HG02852 (cell line): ENCODE data around the gene ERCC1.
A peak's percentile ranks its signal among the peaks of the same experiment; 100 is the strongest.
"Not testable (repeated sequence)": the region's sequence is repeated elsewhere in the genome, so short reads cannot be mapped to it uniquely, and the experiment has no call there.

Experiments
- ATAC-seq: cut with Tn5 transposase; IDR thresholded peaks from one replicate; pipeline ENCODE4 v1.9.1; 2021; ENCODE audit warnings: mild to moderate bottlenecking, moderate library complexity; ENCODE audit not compliant: unreplicated experiment

ERCC1 gene

GRCh38 chr19:45455707-45456499, 32.2 kb upstream of the ERCC1 start:
- ATAC-seq, result no peak

- no peak for ATAC-seq
These were observed 28.2 kb upstream of the ERCC1 start for GRCh38 chr19:45451850-45452387.

DNA sequence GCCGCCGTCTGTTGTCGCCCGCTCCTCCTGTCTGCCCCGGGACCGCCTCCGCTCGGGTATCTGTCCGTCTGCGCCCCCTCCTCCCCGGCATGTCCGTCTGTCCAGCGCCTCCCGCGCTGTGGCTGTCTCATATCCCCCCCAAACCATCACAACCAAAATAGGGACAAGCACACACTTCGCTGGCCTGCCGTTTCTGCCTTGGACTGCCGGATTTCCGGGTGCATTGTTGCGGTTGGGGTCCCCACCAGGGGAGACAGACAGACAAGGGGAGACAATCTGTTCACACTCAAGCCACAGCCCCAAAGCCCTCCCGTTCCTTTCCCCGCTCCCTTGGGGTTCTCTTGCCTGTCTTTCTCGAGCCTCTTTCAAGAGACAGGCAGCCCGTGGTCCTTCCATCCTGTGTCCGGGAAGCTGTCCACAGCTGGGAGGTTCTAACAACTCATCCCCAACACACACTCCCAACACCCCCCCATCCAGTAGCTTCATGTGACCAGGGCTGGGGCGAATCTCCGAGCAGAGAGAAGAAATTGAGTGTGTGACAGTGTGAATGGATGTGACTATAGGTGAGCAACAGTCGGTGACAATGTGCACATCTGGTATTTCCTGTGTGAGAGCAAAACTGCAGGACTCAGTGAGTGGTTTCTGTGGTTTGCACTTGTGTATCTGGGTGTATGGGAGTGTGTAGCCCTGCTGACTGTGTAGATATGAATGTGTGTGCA, 27.6 kb upstream of the ERCC1 start:
- peak; percentile 22 for ATAC-seq

- ATAC-seq, result no peak
These were observed 26.3 kb upstream of the ERCC1 start for GRCh38 chr19:45450012-45450333.

GRCh38 chr19:45448887-45449299, 25.2 kb upstream of the ERCC1 start:
- no peak for ATAC-seq

GRCh38 chr19:45448425-45448756, 24.7 kb upstream of the ERCC1 start:
- ATAC-seq, result no peak

DNA sequence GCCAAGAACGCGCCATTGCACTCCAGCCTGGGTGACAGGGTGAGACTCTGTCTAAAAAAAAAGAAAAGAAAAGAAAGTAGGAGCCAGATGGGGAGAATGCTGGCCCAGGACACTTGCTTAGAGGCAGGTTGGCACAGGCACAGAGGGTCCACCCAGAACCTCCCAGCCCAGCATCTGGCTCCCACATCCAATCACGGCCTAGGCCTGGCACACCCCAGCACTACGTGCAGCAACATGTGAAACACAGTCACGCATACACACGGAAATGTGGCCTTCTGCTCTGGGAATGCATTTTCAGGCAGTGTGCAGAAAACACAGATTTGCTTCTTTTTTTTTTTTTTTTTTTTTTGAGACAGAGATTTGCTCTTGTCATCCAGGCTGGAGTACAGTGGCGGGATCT, 23.2 kb upstream of the ERCC1 start:
- no peak for ATAC-seq

- ATAC-seq, result no peak
These were observed 22.6 kb upstream of the ERCC1 start for GRCh38 chr19:45446295-45446694.

GRCh38 chr19:45445139-45445538, 21.4 kb upstream of the ERCC1 start:
- ATAC-seq, result no peak

DNA sequence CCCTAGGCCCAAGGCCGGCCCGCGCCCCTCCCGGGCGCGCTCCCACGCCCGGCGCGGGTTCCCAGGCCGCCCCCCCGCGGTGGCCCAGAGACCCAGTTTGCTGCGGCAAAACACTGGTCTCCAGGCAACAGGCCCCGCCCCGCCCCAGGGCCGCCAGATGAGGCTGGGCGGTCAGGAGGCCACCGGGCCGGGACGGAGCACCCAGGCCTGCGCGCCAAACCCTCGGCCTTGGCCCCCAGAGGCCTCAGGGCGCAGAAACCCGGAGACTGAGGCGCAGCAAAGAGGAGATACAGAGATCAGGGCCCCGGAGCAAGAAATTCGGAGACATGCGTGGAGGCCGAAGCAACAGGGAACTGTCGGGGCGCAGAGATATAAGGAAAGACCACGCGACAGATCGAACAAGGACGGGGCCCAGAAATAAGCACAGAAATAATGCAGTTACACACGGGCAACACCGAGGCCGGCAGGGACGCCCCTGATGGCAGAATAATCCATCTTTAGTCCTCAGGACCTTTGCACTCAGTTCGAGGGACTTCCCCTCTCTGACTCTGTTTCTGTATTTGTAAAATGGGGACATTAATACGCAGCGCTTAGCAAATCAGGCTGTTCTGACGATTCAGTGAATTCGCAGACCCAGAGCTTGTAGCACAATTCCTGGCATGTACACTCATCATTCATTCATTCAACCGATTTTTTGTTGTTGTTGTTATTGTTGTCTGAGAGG, 20.8 kb upstream of the ERCC1 start:
- ATAC-seq, result peak; percentile 43

DNA sequence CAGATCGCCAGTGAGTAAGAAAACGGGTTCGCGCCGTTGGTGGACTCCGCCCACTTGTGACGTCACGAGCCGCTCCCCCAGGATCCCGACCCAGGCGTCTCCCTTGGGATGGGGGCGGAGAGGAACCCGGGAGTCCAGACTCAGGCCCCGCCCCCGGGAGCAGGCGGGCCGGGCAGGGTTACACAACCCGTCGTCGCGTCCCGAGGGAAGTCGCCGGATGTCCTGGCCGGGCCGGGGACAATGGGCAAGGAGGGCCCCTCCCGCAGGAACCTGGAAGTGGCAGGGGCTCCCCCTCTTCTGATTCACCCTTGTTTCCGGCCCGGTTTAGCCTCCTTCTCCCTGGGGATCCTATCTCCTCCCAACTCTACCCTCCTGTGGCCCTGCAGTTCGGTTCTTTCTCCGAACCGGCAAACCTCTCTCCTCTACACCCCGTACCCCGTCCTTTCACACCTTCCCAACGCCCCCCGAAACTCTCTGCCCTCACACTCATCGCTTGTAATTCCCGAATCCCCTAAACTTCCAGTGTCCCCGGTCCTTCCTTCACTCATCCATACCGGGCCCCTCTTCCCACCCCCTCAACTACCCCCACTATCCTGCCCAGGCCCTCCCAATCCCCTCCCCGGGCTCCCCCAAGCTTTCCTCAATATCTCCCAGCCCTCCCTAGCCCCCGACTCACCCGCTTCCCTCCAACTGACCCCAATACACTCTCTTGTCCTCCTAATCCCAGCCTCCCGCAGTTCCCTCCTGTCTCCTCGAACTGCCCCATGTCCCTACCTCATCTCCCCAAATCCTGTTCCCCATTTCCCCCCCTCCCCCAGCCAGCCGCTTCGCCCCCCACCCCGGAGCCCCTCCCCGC, 20.0 kb upstream of the ERCC1 start:
- no peak for ATAC-seq

GRCh38 chr19:45442778-45443461, 19.2 kb upstream of the ERCC1 start:
- no peak for ATAC-seq

DNA sequence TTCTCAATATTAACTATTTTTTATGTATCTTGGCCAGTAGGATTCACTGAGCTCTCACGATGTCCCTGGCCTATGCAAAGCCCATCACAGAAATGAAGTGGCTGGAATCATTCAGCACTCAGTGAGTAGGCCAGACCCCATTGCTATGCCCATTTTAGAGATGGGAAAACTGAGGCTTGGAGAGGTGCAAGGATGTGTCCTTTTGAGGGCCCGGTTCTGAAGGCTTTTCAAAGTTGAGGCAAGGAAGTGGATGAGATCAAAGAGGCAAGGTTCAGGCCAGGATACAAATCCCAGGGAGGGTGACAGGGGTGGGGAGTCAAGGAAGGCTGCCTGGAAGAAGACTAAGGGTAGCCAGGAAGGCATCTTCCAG, 18.7 kb upstream of the ERCC1 start:
- ATAC-seq, result no peak

- no peak for ATAC-seq
These were observed 17.3 kb upstream of the ERCC1 start for GRCh38 chr19:45440873-45441654.

DNA sequence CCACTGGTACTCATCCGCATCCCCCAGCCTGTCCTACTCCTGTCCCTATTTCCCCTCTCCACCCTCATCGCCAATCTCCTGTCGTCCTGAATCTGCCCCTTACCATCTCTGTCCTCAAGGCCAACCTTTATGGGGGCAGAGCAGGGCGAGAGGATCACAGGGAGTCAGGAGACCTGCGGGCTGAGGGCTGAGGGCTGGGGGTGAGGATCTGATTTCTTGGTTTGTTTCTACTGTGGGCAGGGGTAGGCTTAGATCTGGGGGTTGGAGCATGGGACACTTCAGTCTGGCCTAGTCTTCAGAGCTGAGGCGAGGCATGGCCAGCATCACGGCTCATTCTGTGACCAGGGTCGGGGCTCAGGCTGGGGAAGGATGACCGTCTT, 16.5 kb upstream of the ERCC1 start:
- no peak for ATAC-seq

DNA sequence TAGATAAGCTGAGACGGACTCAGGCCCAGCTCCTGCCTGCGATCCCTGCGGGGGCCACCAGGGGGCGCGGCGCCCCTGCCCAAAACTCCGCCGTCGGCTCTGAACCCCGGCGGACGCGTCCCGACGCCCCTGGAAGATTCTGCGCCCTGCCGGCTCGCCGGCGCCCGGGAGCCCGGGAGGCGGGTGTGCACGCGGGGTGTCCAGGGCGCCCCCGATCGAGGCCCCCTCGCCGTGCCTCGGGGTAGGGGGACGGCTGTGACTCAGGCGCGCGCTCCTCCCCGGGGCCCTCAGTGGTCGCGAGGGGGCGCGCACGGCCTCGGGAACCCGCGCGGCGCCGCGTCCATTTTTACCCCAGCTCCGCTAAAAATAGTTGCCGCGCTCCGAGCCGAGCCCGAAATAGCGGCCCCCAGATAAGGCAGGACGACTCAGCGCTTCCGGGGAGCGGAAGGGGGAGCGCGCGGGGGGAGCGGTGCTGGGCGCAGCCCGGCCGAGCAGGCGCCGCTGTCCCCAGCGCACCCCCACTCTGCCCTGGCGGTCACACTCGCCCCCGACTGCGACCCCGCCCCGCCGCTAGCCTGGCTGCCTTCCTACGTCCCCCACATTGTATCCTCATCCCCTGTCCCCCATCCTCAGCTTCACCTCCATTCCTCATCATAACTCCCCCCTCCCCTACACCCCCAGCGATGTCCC, 16.0 kb upstream of the ERCC1 start:
- ATAC-seq, result peak; percentile 53

DNA sequence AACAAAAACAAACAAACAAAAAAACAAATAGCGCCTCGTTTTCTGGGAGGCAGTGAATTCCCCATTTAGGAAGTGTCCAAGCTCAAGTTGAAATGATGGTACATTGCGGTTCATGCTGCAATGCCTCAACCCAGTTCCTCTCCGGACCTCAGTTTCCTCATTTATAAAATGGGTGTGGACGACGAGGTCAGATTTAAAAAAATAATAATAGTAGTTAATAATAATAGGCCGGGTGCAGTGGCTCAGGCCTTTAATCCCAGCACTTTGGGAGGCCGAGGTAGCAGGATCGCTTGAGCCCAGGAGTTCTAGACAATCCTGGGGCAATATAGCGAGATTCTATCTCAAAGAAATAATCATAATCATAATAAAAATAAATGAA, 15.5 kb upstream of the ERCC1 start:
- ATAC-seq, result no peak

DNA sequence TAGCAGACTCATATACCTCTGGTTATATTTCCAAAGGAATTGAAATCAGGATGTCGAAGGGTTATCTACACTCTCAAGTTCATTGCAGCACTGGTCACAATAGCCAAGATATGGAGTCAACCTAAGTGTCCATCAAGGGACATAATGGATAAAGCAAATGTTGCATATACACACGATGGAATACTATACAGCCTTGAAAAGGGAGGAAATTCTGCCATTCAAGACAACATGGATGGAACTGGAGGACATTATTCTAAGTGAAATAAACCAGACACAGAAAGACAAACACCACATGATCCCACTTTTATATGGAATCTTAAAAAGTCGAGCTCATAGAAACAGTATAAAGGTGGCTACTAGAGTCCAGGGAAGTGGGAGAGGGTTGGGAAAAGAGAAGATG, 13.6 kb upstream of the ERCC1 start:
- ATAC-seq, result no peak

- ATAC-seq, result not testable (repeated sequence)
These were observed 8.8 kb upstream of the ERCC1 start for GRCh38 chr19:45432543-45432942.
